BLaER1 treated with 17β-estradiol and CSF1 and Interleukin-3, amounts not matched to agents 10 nM and 100 nM (cell line): ENCODE data around the gene ZNF280B.

Experiments
- H3K27ac ChIP-seq, 11 experiments: shearing (Covaris generic); formaldehyde crosslinking; 2 replicates each; pipeline ENCODE4 v1.8.1; 2022
- H3K27me3 ChIP-seq, 11 experiments: shearing (Covaris generic); formaldehyde crosslinking; 2 replicates each; pipeline ENCODE4 v1.8.1; 2022
- H3K36me3 ChIP-seq, 11 experiments: shearing (Covaris generic); formaldehyde crosslinking; 2 replicates each; pipeline ENCODE4 v1.8.1; 2022
- H3K4me1 ChIP-seq, 10 experiments: shearing (Covaris generic); formaldehyde crosslinking; 2 replicates each; pipeline ENCODE4 v1.8.1; 2022
- H3K4me2 ChIP-seq, 11 experiments: shearing (Covaris generic); formaldehyde crosslinking; 2 replicates each; pipeline ENCODE4 v1.8.1; 2022
- H3K4me3 ChIP-seq, 10 experiments: shearing (Covaris generic); formaldehyde crosslinking; 2 replicates each; pipeline ENCODE4 v1.8.1; 2022
- H3K9ac ChIP-seq, 11 experiments: shearing (Covaris generic); formaldehyde crosslinking; 2 replicates each; pipeline ENCODE4 v1.8.1; 2022
- H3K9me3 ChIP-seq, 11 experiments: shearing (Covaris generic); formaldehyde crosslinking; replicated peaks in 1 of 11; 2 replicates each; pipeline ENCODE4 v1.8.1; 2022
- H4K20me1 ChIP-seq, 11 experiments: shearing (Covaris generic); formaldehyde crosslinking; 2 replicates each; pipeline ENCODE4 v1.8.1; 2022
- Cebpa-rat ChIP-seq, 11 experiments: shearing (Covaris generic); IDR thresholded peaks; 2 replicates each; pipeline ENCODE4 v1.8.1; 2022

The ZNF280B gene

DNA sequence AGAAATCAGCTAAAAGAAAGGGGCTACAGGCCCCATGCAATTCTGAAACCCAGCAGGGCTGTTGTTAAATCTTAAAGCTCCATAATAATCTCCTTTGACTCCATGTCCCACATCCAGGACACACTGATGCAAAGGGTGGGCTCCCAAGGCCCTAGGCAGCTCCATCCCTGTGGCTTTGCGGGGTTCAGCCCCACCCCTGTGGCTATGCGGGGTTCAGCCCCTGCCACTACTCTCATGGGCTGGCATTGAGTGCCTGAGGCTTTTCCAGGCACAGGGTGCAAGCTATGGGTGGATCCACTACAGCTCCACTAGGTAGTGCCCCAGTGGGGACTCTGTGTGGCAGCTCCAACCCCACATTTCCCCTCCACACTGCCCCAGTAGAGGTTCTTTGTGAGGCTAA is 20.2 kb upstream of the ZNF280B start:
- H4K20me1 ChIP-seq, result no peaks in the 10 kb centered on the region
- H3K9ac ChIP-seq, result no peak overlapping the region
- no peak overlapping the region for H3K27ac ChIP-seq
- peaks cover 0 to 18% (median 8%) of the 10 kb centered on the region in 11 experiments; a peak in 10 of 22 replicates for H3K9me3 ChIP-seq
- TF ChIP-seq Cebpa-rat (IDR thresholded peaks at IDR 0.05), result no peak
- no peak overlapping the region for H3K4me2 ChIP-seq
- no peaks in the 10 kb centered on the region for H3K36me3 ChIP-seq
- H3K27me3 ChIP-seq, result no peaks in the 10 kb centered on the region
- no peak overlapping the region for H3K4me3 ChIP-seq
- peaks cover 0 to 12% (median 1%) of the 10 kb centered on the region in 10 experiments; a peak in 7 of 20 replicates for H3K4me1 ChIP-seq

DNA sequence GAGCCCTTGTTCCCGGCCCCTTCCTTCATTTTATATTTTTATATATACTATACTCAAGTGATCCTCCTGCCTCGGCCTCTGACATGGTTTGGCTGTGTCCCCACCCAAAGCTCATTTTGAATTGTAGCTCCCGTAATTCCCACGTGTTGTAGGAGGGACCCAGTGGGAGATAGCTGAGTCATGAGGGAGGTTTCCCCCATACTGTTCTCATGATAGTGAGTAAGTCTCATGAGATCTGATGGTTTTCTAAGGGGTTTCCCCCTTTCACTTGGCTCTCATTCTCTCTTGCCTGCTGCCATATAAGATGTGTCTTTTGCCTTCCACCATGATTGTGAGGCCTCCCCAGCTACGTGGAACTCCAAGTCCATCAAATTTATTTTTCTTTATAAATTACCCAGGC is 18.8 kb upstream of the ZNF280B start:
- H3K4me3 ChIP-seq, result no peak overlapping the region
- H3K36me3 ChIP-seq, result no peaks in the 10 kb centered on the region
- H3K27me3 ChIP-seq, result no peaks in the 10 kb centered on the region
- peaks cover 0 to 12% (median 1%) of the 10 kb centered on the region in 10 experiments; a peak in 7 of 20 replicates for H3K4me1 ChIP-seq
- TF ChIP-seq Cebpa-rat (IDR thresholded peaks at IDR 0.05), result no peak
- H3K27ac ChIP-seq, result no peak overlapping the region
- peaks cover 0 to 18% (median 8%) of the 10 kb centered on the region in 11 experiments; a peak in 10 of 22 replicates for H3K9me3 ChIP-seq
- no peak overlapping the region for H3K4me2 ChIP-seq
- H4K20me1 ChIP-seq, result no peaks in the 10 kb centered on the region
- no peak overlapping the region for H3K9ac ChIP-seq

DNA sequence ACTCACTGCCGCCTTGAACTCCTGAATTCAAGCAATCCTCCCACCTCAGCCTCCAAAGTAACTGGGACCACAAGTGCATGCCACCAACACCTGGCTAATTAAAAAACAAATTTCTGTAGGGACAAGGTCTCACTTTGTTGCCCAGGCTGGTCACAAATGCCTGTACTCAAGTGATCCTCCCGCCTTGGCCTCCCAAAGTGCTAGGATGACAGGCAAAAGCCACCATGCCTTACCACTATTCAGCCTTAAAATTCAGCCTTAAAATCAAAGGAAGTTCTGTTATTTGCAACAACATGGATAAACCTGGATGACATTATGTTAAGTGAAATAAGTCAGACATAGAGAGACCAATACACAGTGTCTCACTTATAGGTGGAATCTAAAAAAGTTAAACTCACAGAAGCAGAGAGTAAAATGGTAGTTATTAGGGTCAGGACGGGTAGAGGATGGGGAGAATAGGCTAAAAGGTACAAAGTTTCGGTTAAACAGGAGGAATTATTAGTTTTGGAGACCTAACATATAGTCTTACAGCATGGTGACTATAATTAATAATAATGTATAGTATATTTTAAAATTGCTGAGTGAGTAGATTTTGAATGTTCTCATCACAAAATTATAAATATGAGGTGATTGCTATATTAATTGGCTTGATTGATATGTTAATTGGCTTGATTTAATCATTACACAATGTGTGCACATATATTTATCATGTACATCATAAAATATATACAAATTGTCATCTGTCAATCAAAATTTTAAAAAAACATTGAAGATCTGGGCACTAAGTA is 17.8 kb upstream of the ZNF280B start:
- no peak for TF ChIP-seq Cebpa-rat (IDR thresholded peaks at IDR 0.05)
- Histone ChIP-seq H3K4me3 (no peak overlapping the region), H4K20me1 (no peaks in the 10 kb centered on the region), H3K9me3 (peaks cover 0 to 18% (median 8%) of the 10 kb centered on the region in 11 experiments; a peak in 10 of 22 replicates), H3K36me3 (no peaks in the 10 kb centered on the region), H3K4me2 (peak overlapping the region in 3 of 11 experiments; percentile 21 to 39 (median 32); a peak in 3 of 22 replicates), H3K4me1 (peaks cover 0 to 20% (median 5%) of the 10 kb centered on the region in 10 experiments; a peak in 9 of 20 replicates), H3K9ac (no peak overlapping the region), H3K27ac (no peak overlapping the region), H3K27me3 (no peaks in the 10 kb centered on the region)

DNA sequence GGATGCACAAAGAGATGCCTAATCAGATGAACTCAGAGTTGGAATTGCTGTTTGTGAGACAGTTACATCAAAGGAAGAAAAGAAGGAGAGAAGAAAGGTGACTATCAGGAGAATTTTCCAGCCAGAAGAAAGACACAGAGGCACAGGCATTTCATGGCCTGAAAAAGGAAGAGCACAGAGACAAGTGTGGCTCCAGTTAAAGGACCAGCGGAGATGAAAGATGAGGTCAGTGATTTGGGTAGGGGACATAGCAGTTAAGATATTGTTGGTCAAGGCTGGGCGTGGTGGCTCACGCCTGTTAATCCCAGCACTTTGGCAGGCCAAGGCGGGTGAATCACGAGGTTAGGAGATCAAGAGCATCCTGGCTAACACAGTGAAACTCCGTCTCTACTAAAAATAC is 15.0 kb upstream of the ZNF280B start:
- no peaks in the 10 kb centered on the region for H3K27me3 ChIP-seq
- no peaks in the 10 kb centered on the region for H3K36me3 ChIP-seq
- peaks cover 7 to 31% (median 12%) of the 10 kb centered on the region in 10 experiments; a peak in 19 of 20 replicates for H3K4me1 ChIP-seq
- no peak overlapping the region for H3K9ac ChIP-seq
- peaks cover 0 to 18% (median 8%) of the 10 kb centered on the region in 11 experiments; a peak in 10 of 22 replicates for H3K9me3 ChIP-seq
- no peak overlapping the region for H3K4me3 ChIP-seq
- no peak overlapping the region for H3K4me2 ChIP-seq
- H4K20me1 ChIP-seq, result no peaks in the 10 kb centered on the region
- no peak for TF ChIP-seq Cebpa-rat (IDR thresholded peaks at IDR 0.05)
- no peak overlapping the region for H3K27ac ChIP-seq

DNA sequence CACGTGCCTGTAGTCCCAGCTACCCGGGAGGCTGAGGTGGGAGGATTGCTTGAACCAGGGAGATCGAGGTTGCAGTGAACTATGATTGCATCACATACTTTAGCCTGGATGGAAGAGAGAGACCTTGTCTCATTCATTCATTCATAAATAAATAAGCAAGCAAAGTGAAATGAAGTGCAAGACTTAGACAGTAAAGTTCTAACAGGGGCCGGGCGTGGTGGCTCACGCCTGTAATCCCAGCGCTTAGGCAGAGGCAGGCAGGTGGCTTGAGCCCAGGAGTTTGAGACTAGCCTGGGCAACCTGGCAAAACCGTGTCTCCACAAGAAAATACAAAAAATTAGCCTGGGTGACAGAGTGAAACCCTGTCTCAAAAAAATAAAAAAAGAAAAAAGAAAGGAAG is 13.1 kb upstream of the ZNF280B start:
- Histone ChIP-seq H3K27me3 (no peaks in the 10 kb centered on the region), H3K4me3 (no peak overlapping the region), H3K9ac (no peak overlapping the region), H3K27ac (no peak overlapping the region), H3K4me2 (peak overlapping the region in 3 of 11 experiments; percentile 11 to 27 (median 20); a peak in 2 of 22 replicates), H3K4me1 (peaks cover 7 to 31% (median 12%) of the 10 kb centered on the region in 10 experiments; a peak in 19 of 20 replicates), H4K20me1 (no peaks in the 10 kb centered on the region), H3K9me3 (no peaks in the 10 kb centered on the region), H3K36me3 (no peaks in the 10 kb centered on the region)
- 0 out of 22 replicates have a peak, but pooled peaks of 2 of the 11 experiments have one; percentile 26 to 34 for TF ChIP-seq Cebpa-rat (IDR thresholded peaks at IDR 0.05)

DNA sequence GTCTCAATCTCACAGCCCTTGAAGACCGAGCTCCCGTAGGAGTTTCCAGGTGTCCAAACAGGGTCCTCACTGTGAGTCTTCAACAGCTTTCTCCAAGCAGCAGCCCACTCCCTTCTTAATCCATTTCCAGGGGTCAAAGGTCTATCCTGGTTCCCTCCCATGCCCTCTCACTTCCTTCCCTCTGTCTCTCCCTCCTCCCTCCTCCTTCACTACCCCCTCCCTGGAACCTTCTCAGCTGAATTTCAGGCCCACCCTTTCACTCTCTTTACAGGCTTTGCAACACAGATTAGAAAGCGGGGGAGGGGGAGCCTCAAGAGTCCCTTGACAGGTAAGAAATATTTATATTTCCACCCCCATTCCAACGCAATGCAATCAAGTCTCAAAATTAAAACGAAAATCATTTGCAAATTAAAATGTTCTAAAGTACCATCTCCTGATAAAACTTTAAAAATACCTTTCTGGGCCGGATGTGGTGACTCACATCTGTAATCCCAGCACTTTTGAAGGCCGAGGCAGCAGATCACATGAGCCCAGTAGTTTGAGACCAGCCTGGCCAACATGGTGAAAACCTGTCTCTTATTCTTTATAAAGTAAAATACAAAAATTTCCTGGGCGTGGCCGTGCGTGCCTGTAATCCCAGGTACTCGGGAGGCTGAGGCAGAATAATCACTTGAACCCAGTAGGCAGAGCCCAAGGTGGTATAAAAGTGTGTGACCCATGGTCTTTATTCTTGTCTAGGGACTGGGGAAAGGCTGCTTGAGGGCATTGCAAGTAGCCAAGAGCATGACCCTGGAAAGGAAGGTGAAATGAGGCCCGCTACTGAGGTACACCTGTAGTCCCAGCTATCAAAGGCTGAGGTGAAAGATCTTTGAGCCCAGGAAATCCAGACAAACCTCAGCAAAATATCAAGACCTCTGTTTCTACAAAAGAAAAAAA is 12.4 kb upstream of the ZNF280B start:
- H3K27ac ChIP-seq, result no peak overlapping the region
- H3K36me3 ChIP-seq, result no peaks in the 10 kb centered on the region
- peak overlapping the region in 7 of 11 experiments; percentile 5 to 37 (median 24); a peak in 6 of 22 replicates for H3K4me2 ChIP-seq
- no peaks in the 10 kb centered on the region for H3K27me3 ChIP-seq
- H3K4me1 ChIP-seq, result peaks cover 7 to 27% (median 12%) of the 10 kb centered on the region in 10 experiments; a peak in 19 of 20 replicates
- no peaks in the 10 kb centered on the region for H4K20me1 ChIP-seq
- H3K9ac ChIP-seq, result no peak overlapping the region
- no peak for TF ChIP-seq Cebpa-rat (IDR thresholded peaks at IDR 0.05)
- no peak overlapping the region for H3K4me3 ChIP-seq
- no peaks in the 10 kb centered on the region for H3K9me3 ChIP-seq

DNA sequence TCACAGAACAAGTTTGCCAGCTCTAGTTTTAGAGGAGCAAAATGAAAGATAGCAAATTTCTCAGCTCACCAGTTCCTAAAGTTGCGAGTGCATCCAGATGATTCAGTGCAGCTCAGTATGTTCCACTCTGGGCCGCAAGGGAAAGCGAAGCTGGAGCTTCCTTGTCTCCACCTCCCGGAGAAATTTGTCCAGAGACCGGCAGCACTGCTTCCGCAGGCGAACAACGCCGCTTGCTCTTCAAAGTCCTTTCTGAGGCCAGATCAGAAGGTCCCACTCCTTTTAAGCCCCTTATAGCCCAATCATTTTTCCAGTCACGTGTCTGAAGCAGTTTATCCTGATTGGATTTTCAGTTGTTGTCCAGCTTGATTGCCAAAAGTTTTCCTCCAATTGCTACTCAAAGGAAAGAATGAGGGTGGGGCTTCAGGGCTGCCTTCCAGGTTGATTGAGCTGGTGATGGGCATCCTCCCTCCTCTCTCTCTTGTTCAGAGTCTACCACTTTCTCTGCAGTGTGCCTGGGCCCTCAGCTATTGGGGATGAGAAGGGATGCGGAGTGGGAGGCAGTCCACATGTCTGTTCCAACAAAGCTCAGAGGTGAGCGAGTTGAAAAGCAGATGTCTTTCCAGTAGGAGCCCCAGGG is 11.6 kb upstream of the ZNF280B start, which contains the start of gene ZNF280A:
ZNF280A (minus strand) TSS at position 251 of the 637 bp plus-strand sequence. CDS start 4,640 bp downstream, outside the sequence.
- TF ChIP-seq Cebpa-rat (IDR thresholded peaks at IDR 0.05), result peak in 2 of 11 experiments; percentile 28 to 36; a peak in 2 of 22 replicates
- Histone ChIP-seq H3K9ac (no peak within 1 kb of the TSS), H3K4me2 (peak within 1 kb of the TSS in 7 of 11 experiments; percentile 5 to 37 (median 24); a peak in 6 of 22 replicates), H3K4me3 (no peak within 1 kb of the TSS), H3K36me3 (no peaks in the 10 kb centered on the region), H3K4me1 (peaks cover 7 to 19% (median 10%) of the 10 kb centered on the region in 10 experiments; a peak in 19 of 20 replicates), H4K20me1 (no peaks in the 10 kb centered on the region), H3K27ac (no peak within 1 kb of the TSS), H3K9me3 (no peaks in the 10 kb centered on the region), H3K27me3 (no peaks in the 10 kb centered on the region)

DNA sequence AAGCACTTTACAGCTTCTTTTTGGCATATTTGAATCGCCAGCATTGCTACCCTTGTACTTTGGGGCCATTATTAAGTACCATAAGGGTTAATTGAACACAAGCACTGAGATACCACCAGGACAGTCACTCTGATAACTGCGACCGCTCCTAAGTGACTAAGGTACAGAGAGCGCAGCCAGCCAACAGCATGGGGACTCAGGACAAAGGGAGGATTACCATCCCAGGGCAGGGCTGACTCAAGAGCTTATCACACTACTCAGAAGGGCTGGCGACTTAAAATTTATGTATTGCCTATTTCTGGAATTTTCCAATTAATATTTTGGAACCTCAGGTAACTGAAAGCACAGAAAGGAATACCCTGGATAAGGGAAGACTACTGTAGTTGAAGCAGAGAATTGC is 11.0 kb upstream of the ZNF280B start:
- Histone ChIP-seq H3K36me3 (no peaks in the 10 kb centered on the region), H3K4me2 (no peak overlapping the region), H4K20me1 (no peaks in the 10 kb centered on the region), H3K27ac (no peak overlapping the region), H3K27me3 (no peaks in the 10 kb centered on the region), H3K4me3 (no peak overlapping the region), H3K9me3 (no peaks in the 10 kb centered on the region), H3K4me1 (peaks cover 7 to 18% (median 10%) of the 10 kb centered on the region in 10 experiments; a peak in 19 of 20 replicates), H3K9ac (no peak overlapping the region)
- TF ChIP-seq Cebpa-rat (IDR thresholded peaks at IDR 0.05), result no peak
